ENCODE measurements around the gene MAP1LC3C. TPM values are rescaled to one million over a fixed set of nuclear protein-coding genes. Genes with fewer than 3 reads are reported as not detected.

The MAP1LC3C gene
- total and polyA plus RNA-seq, 10 of the 15 experiments (the other 5 are each of a cell fraction or from before 2014, with no cell fraction given), result 0.19 TPM; not detected in 9

DNA sequence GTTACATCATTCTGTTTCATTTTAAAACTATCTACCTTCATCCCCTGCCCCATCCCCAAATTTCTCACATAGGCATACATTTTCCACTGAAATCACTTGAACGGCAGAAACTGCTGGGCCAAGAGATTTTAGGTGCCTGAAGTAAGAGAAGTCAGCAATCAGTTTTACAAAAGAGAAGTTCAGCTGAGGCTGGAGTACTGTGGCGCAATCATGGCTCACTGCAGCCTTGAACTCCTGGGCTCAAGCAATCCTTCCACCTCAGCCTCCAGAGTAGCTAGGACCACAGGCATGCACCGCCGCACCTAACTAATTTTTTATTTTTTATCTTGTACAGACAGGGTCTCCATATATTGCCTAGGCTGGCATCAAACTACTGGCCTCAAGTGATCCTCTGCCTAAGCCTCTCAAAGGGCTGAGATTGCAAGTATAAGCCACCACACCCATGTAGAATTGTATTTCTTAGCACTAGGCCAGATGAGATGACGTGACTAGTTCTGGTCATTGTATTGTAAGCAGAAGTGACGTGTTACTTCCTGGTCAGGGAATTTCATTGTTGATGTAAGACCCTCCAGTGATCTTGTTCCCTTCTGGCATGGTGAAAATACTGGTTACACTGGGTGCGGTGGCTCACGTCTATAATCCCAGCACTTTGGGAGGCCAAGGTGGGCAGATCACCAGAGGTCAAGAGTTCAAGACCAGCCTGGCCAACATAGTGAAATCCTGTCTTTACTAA lies 34.2 kb downstream of the MAP1LC3C start:
- H3K9ac ChIP-seq (ENCODE audit: control insufficient read depth, insufficient read depth, low read length), result no peak overlapping the region
- H3K4me3 ChIP-seq, result no peak overlapping the region
- ATAC-seq, result no peak
- ChIA-PET SMC1A (ENCODE audit: uncharacterized antibody, unreplicated experiment) (no interaction called here), CTCF (no interaction called here), RAD21 (ENCODE audit: unreplicated experiment) (no interaction called here), POLR2A (no interaction called here)
- no peak for DNase-seq (ENCODE audit: low read depth, low spot score)
- H3K9me3 ChIP-seq (replicated peaks; ENCODE audit: control insufficient read depth, insufficient read depth, low read length), result no peaks in the 10 kb centered on the region
- no peak overlapping the region for H3K27ac ChIP-seq (ENCODE audit: control insufficient read depth, insufficient read depth)
- no peaks in the 10 kb centered on the region for H3K36me3 ChIP-seq (ENCODE audit: control insufficient read depth in 2 of 2, insufficient read depth in 2 of 2, low read length in 1 of 2)
- no peak overlapping the region for H2AFZ ChIP-seq (ENCODE audit: control insufficient read depth, low read depth, low read length)
- intact Hi-C loops (cut with micrococcal nuclease; ENCODE audit: unreplicated experiment), result no loop called here
- no TSS peak for BruUV-seq (replicated peaks)
- no peaks in the 10 kb centered on the region for H3K4me1 ChIP-seq (ENCODE audit: control insufficient read depth, insufficient read depth, low read length)
- no peaks in the 10 kb centered on the region for H3K79me2 ChIP-seq (ENCODE audit: control insufficient read depth, insufficient read depth, low read length)
- no peak for TF ChIP-seq POLR2AphosphoS2 (IDR thresholded peaks at IDR 0.05; ENCODE audit: low read depth, low read length)
- no peak for TF ChIP-seq SMC3 (IDR thresholded peaks at IDR 0.05; ENCODE audit: borderline replicate concordance, low read length)
- TF ChIP-seq JUNB (IDR thresholded peaks at IDR 0.05), result no peak
- TF ChIP-seq, protein P1, sequence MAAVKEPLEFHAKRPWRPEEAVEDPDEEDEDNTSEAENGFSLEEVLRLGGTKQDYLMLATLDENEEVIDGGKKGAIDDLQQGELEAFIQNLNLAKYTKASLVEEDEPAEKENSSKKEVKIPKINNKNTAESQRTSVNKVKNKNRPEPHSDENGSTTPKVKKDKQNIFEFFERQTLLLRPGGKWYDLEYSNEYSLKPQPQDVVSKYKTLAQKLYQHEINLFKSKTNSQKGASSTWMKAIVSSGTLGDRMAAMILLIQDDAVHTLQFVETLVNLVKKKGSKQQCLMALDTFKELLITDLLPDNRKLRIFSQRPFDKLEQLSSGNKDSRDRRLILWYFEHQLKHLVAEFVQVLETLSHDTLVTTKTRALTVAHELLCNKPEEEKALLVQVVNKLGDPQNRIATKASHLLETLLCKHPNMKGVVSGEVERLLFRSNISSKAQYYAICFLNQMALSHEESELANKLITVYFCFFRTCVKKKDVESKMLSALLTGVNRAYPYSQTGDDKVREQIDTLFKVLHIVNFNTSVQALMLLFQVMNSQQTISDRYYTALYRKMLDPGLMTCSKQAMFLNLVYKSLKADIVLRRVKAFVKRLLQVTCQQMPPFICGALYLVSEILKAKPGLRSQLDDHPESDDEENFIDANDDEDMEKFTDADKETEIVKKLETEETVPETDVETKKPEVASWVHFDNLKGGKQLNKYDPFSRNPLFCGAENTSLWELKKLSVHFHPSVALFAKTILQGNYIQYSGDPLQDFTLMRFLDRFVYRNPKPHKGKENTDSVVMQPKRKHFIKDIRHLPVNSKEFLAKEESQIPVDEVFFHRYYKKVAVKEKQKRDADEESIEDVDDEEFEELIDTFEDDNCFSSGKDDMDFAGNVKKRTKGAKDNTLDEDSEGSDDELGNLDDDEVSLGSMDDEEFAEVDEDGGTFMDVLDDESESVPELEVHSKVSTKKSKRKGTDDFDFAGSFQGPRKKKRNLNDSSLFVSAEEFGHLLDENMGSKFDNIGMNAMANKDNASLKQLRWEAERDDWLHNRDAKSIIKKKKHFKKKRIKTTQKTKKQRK (IDR thresholded peaks at IDR 0.05; ENCODE audit: low read depth, low read length), result no peak
- TF ChIP-seq MTA2 (IDR thresholded peaks at IDR 0.05; ENCODE audit: low read depth), result no peak
- TF ChIP-seq EED (IDR thresholded peaks at IDR 0.05; ENCODE audit: low read depth), result no peak
- no peak for TF ChIP-seq ZBED1 (IDR thresholded peaks at IDR 0.05; ENCODE audit: borderline replicate concordance)
- TF ChIP-seq, protein P2, sequence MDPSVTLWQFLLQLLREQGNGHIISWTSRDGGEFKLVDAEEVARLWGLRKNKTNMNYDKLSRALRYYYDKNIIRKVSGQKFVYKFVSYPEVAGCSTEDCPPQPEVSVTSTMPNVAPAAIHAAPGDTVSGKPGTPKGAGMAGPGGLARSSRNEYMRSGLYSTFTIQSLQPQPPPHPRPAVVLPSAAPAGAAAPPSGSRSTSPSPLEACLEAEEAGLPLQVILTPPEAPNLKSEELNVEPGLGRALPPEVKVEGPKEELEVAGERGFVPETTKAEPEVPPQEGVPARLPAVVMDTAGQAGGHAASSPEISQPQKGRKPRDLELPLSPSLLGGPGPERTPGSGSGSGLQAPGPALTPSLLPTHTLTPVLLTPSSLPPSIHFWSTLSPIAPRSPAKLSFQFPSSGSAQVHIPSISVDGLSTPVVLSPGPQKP (IDR thresholded peaks at IDR 0.05; ENCODE audit: low read depth, low read length), result no peak
- no peak overlapping the region for H3K4me2 ChIP-seq (ENCODE audit: control insufficient read depth, insufficient read depth)
- no peak for FAIRE-seq
- in situ Hi-C loops (cut with MboI), result no loop called here
- WGBS (ENCODE audit: insufficient coverage, insufficient replicate concordance, low lambda C conversion rate, missing lambda C conversion rate), result 64% methylated on average over 8 of the region's 8 CpGs
- H4K20me1 ChIP-seq (ENCODE audit: control insufficient read depth, insufficient read depth), result no peaks in the 10 kb centered on the region
- H3K27me3 ChIP-seq (replicated peaks in 1 of 2; ENCODE audit: control insufficient read depth in 2 of 2, insufficient read depth in 2 of 2, low read length in 1 of 2), result no peaks in the 10 kb centered on the region
